ENCODE results near the gene ACRBP. TPM values are rescaled to one million over a fixed set of nuclear protein-coding genes. Genes with fewer than 3 reads are reported as not detected.
A peak's percentile ranks its signal among the peaks of the same experiment; 100 is the strongest.

ACRBP gene
- total and polyA plus RNA-seq, 2 experiments from 2014 or later = not detected

DNA sequence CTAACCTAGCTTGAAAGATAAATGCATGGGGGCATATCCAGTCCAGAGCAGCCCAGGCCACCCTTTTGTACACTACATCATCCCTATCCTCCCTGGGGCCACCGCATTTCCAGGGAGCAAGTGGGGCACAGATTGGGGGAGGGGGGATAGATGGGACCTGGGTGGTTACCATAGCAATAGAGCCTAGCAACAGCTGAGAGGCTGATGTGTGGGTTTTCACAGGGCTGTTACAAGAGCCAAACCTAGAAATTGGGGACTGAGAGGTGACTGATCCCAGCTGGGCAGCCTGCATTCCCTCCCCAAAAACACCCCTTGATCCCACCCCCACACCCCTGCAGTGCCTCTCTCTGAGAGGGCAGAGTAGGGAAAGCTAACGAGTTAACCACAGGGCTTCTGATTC lies 45.7 kb upstream of the ACRBP start:
- no peaks in the 10 kb centered on the region for H3K9me2 ChIP-seq (ENCODE audit: insufficient read depth)
- no peaks in the 10 kb centered on the region for H3K9me3 ChIP-seq (ENCODE audit: low read depth)
- no peak overlapping the region for H2AFZ ChIP-seq
- H3K27ac ChIP-seq = no peak overlapping the region
- H3K4me1 ChIP-seq (ENCODE audit: insufficient read depth) = peaks cover 14% of the 10 kb centered on the region
- H3K9ac ChIP-seq = no peak overlapping the region
- H4K20me1 ChIP-seq (ENCODE audit: insufficient read depth) = no peaks in the 10 kb centered on the region
- in situ Hi-C loops (cut with MboI) = no loop called here
- 88 to 96% methylated on average over 2 of the region's 2 CpGs for WGBS, 2 experiments (ENCODE audit: low coverage in 1 of 2, low lambda C conversion rate in 2 of 2, missing lambda C conversion rate in 2 of 2)
- H3K36me3 ChIP-seq (ENCODE audit: low read depth) = no peaks in the 10 kb centered on the region
- peaks cover 6% of the 10 kb centered on the region for H3F3A ChIP-seq (ENCODE audit: insufficient read depth)
- H3K79me2 ChIP-seq (ENCODE audit: insufficient read depth) = peaks cover 24% of the 10 kb centered on the region
- DNase-seq = no peak
- TF ChIP-seq EZH2 (IDR thresholded peaks at IDR 0.05; ENCODE audit: insufficient read depth, poor library complexity, severe bottlenecking) (no peak), EZH2phosphoT487 (IDR thresholded peaks at IDR 0.05; ENCODE audit: insufficient read depth, low read depth) (no peak)
- no peak overlapping the region for H3K4me2 ChIP-seq (ENCODE audit: unreplicated experiment)
- H3K4me3 ChIP-seq = no peak overlapping the region
- H3K27me3 ChIP-seq (replicated peaks; ENCODE audit: insufficient read depth) = no peaks in the 10 kb centered on the region

DNA sequence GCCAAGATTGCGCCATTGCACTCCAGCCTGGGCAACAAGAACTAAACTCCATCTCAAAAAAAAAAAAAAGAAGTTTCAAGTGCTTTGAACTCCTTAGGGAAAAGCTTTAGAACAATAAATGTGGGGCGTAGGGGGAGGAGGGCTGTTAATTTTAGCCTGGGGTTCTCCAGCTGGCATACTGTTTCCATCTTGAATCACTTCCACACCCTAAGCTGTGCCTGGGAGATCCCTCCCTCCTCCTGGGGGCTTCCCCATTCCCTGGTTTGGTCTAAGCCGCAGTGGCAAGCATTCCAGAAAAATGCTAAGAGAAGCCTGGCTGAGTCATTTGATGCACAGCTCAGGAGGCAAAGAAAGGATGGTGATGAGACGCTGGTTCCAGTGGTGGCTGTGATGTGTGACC lies 44.2 kb upstream of the ACRBP start:
- Histone ChIP-seq H3K36me3 (ENCODE audit: low read depth) (no peaks in the 10 kb centered on the region), H3K9me2 (ENCODE audit: insufficient read depth) (no peaks in the 10 kb centered on the region), H3K4me3 (no peak overlapping the region), H3K9me3 (ENCODE audit: low read depth) (no peaks in the 10 kb centered on the region), H3K4me2 (ENCODE audit: unreplicated experiment) (no peak overlapping the region), H3K9ac (no peak overlapping the region), H3K27ac (no peak overlapping the region), H3K4me1 (ENCODE audit: insufficient read depth) (peaks cover 24% of the 10 kb centered on the region), H3K27me3 (replicated peaks; ENCODE audit: insufficient read depth) (no peaks in the 10 kb centered on the region), H3K79me2 (ENCODE audit: insufficient read depth) (peaks cover 38% of the 10 kb centered on the region), H3F3A (ENCODE audit: insufficient read depth) (peaks cover 19% of the 10 kb centered on the region), H2AFZ (no peak overlapping the region), H4K20me1 (ENCODE audit: insufficient read depth) (no peaks in the 10 kb centered on the region)
- in situ Hi-C loops (cut with MboI) = no loop called here
- DNase-seq = peak; percentile 53
- WGBS, 2 experiments (ENCODE audit: low coverage in 1 of 2, low lambda C conversion rate in 2 of 2, missing lambda C conversion rate in 2 of 2) = 46 to 48% methylated on average over 4 of the region's 4 CpGs
- TF ChIP-seq EZH2 (IDR thresholded peaks at IDR 0.05; ENCODE audit: insufficient read depth, poor library complexity, severe bottlenecking) (no peak), EZH2phosphoT487 (IDR thresholded peaks at IDR 0.05; ENCODE audit: insufficient read depth, low read depth) (no peak)

DNA sequence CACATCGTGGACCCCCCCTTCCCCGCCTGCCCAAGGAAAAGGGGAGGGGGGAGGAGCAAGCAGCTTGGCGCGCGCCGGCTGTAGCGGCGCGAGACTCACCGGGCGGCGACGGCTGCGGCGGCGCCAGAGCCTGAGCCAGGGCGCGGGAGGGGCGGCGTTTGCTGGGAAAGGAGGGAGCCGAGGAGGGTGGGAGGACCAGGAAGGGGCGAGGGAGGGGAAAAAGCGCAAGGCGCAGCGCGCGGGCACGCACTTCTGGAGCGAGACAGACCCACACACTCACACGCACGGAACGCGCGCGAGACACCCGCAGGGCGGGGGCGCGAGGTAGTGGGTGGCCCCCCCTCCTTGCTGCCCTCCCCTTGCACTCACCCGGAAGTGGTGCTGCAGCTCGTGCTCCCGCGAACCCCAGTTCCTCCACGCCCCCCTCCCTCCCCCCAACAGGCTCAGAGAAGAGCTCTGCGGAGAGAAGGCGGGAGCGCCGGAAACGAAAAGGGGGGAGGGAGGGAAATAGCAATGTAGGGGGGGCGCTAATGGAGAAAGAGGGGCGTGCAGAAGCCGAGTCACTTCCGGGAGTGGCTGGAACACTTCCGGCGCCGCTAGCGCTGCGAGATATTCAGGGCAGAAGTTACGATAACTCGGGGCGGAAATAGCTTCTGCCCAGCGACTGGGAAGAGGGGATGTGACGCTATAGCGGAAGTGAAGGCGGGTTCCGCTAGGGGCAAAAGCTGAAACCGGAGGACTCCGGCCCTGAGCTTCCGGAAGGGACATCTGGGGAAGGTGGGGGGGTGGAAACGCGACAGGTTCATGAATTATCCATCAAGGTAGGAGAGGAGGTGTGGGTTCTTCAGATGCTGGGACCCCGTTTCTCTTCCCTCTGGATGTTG lies 42.0 kb upstream of the ACRBP start, which contains the start of gene ZNF384:
ZNF384 (minus strand) TSS at position 377 of the 884 bp plus-strand sequence. CDS start 9,855 bp downstream, outside the sequence.
- Histone ChIP-seq H3K4me2 (ENCODE audit: unreplicated experiment) (peak within 1 kb of the TSS; percentile 100), H2AFZ (peak within 1 kb of the TSS; percentile 88), H3K9ac (peak within 1 kb of the TSS; percentile 93), H3K4me3 (peak within 1 kb of the TSS; percentile 99), H3K79me2 (ENCODE audit: insufficient read depth) (peaks cover 61% of the 10 kb centered on the region), H3F3A (ENCODE audit: insufficient read depth) (peaks cover 36% of the 10 kb centered on the region), H3K36me3 (ENCODE audit: low read depth) (no peaks in the 10 kb centered on the region), H3K4me1 (ENCODE audit: insufficient read depth) (peaks cover 24% of the 10 kb centered on the region), H3K9me2 (ENCODE audit: insufficient read depth) (no peaks in the 10 kb centered on the region), H3K27ac (peak within 1 kb of the TSS; percentile 86), H4K20me1 (ENCODE audit: insufficient read depth) (no peaks in the 10 kb centered on the region; the same call in 1 of the 2 replicates), H3K27me3 (replicated peaks; ENCODE audit: insufficient read depth) (no peaks in the 10 kb centered on the region), H3K9me3 (ENCODE audit: low read depth) (no peaks in the 10 kb centered on the region)
- DNase-seq = peak; percentile 100
- 1% methylated on average over 45 to 69 of the region's 72 CpGs for WGBS, 2 experiments (ENCODE audit: low coverage in 1 of 2, low lambda C conversion rate in 2 of 2, missing lambda C conversion rate in 2 of 2)
- TF ChIP-seq EZH2phosphoT487 (IDR thresholded peaks at IDR 0.05; ENCODE audit: insufficient read depth, low read depth) (no peak), EZH2 (IDR thresholded peaks at IDR 0.05; ENCODE audit: insufficient read depth, poor library complexity, severe bottlenecking) (no peak)
- in situ Hi-C loops (cut with MboI) = no loop called here

DNA sequence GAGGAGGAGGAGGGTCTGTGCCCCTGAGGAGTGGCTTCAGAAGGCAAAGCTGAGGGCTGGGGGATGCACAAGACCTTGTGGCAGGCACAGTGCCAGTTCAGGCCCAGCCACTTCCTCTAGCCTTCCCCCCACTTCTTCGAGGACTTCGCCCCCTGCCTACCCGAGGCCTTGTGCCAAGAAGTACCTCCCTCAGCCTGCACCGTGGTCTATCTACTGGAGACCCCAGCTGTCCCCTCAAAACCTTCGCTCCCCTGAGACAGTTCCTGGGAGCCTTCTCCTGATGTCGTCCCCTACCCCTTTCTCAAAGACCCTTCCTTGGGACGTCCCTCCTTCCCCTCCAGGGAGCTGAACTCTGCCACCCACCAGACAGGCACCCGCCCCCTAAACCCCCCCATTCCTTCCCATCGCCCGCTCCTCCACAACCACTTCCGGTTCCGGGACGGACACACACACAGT lies 41.3 kb upstream of the ACRBP start:
- peak overlapping the region; percentile 86 for H3K27ac ChIP-seq
- peak overlapping the region; percentile 99 for H3K4me3 ChIP-seq
- H2AFZ ChIP-seq = peak overlapping the region; percentile 66
- H3K79me2 ChIP-seq (ENCODE audit: insufficient read depth) = peaks cover 67% of the 10 kb centered on the region
- TF ChIP-seq EZH2 (IDR thresholded peaks at IDR 0.05; ENCODE audit: insufficient read depth, poor library complexity, severe bottlenecking) (no peak), EZH2phosphoT487 (IDR thresholded peaks at IDR 0.05; ENCODE audit: insufficient read depth, low read depth) (no peak)
- H3K4me1 ChIP-seq (ENCODE audit: insufficient read depth) = peaks cover 24% of the 10 kb centered on the region
- in situ Hi-C loops (cut with MboI) = no loop called here
- no peaks in the 10 kb centered on the region for H3K36me3 ChIP-seq (ENCODE audit: low read depth)
- peak overlapping the region; percentile 93 for H3K9ac ChIP-seq
- H4K20me1 ChIP-seq (ENCODE audit: insufficient read depth) = no peaks in the 10 kb centered on the region; the same call in 1 of the 2 replicates
- no peaks in the 10 kb centered on the region for H3K9me2 ChIP-seq (ENCODE audit: insufficient read depth)
- H3K9me3 ChIP-seq (ENCODE audit: low read depth) = no peaks in the 10 kb centered on the region
- H3K27me3 ChIP-seq (replicated peaks; ENCODE audit: insufficient read depth) = no peaks in the 10 kb centered on the region
- WGBS, 2 experiments (ENCODE audit: low coverage in 1 of 2, low lambda C conversion rate in 2 of 2, missing lambda C conversion rate in 2 of 2) = 0 to 2% methylated on average over 11 to 13 of the region's 13 CpGs
- peak overlapping the region; percentile 90 for H3K4me2 ChIP-seq (ENCODE audit: unreplicated experiment)
- DNase-seq = peak; percentile 37
- H3F3A ChIP-seq (ENCODE audit: insufficient read depth) = peaks cover 39% of the 10 kb centered on the region
